HepG2 (cell line): ENCODE measurements around the gene EHD1. TPM values are rescaled to one million over a fixed set of nuclear protein-coding genes. Genes with fewer than 3 reads are reported as not detected.
A peak's percentile ranks its signal among the peaks of the same experiment; 100 is the strongest.

ENCODE experiments used
- ATAD3A ChIP-seq: sonication (generic); formaldehyde crosslinking; IDR thresholded peaks from 2 replicates; pipeline ENCODE4 v1.4.0; 2020; ENCODE audit warnings: missing genetic modification reagents
- CENPX ChIP-seq: sonication (generic); formaldehyde crosslinking; IDR thresholded peaks from 2 replicates; pipeline ENCODE4 v1.9.0; 2021; ENCODE audit warnings: mild to moderate bottlenecking, missing genetic modification reagents, moderate library complexity
- GATAD1 ChIP-seq: IDR thresholded peaks from 2 replicates; pipeline ENCODE4 v1.6.1; 2016; ENCODE audit warnings: missing genetic modification reagents, missing compliant biosample characterization
- GPN1 ChIP-seq: sonication (generic); formaldehyde crosslinking; IDR thresholded peaks from 2 replicates; pipeline ENCODE4 v1.5.1; 2020; ENCODE audit warnings: missing genetic modification reagents, borderline replicate concordance
- KDM2A ChIP-seq: sonication (generic); formaldehyde crosslinking; IDR thresholded peaks from 2 replicates; pipeline ENCODE4 v1.4.0; 2020; ENCODE audit warnings: low read depth, missing genetic modification reagents, borderline replicate concordance
- KLF11 ChIP-seq: IDR thresholded peaks from 2 replicates; pipeline ENCODE4 v1.6.1; 2016; ENCODE audit warnings: missing compliant biosample characterization
- NFATC3 ChIP-seq: sonication (generic); formaldehyde crosslinking; IDR thresholded peaks from 2 replicates; pipeline ENCODE4 v1.5.1; 2020; ENCODE audit warnings: mild to moderate bottlenecking, missing genetic modification reagents
- PATZ1 ChIP-seq: sonication (generic); formaldehyde crosslinking; IDR thresholded peaks from 2 replicates; pipeline ENCODE4 v1.4.0; 2020; ENCODE audit warnings: missing genetic modification reagents
- SNAPC4 ChIP-seq: sonication (generic); formaldehyde crosslinking; IDR thresholded peaks from 2 replicates; pipeline ENCODE4 v1.4.0; 2020; ENCODE audit warnings: mild to moderate bottlenecking, missing genetic modification reagents
- ZBTB33 ChIP-seq: sonication (generic); formaldehyde crosslinking; IDR thresholded peaks from 2 replicates; pipeline ENCODE4 v1.4.0; 2020; ENCODE audit warnings: missing genetic modification reagents
- ZNF33A ChIP-seq: sonication (generic); formaldehyde crosslinking; IDR thresholded peaks from 2 replicates; pipeline ENCODE4 v1.5.1; 2020; ENCODE audit warnings: missing genetic modification reagents, mild to moderate bottlenecking, moderate library complexity, borderline replicate concordance
- ZNF646 ChIP-seq: sonication (generic); formaldehyde crosslinking; IDR thresholded peaks from 2 replicates; pipeline ENCODE4 v1.9.0; 2021; ENCODE audit warnings: mild to moderate bottlenecking, missing genetic modification reagents
- polyA plus RNA-seq, 8 experiments: library from polyadenylated mRNA; depleted of rRNA in 3 of 8; stranded (reverse) in 7 of 8; unstranded in 1 of 8; fragments of >200 nt; fragmentation: Illumina TruSeq in 4 of 8; extraction: Trizol in 4 of 8; gene quantifications; 2 replicates each; pipeline versions ENCODE4 v1.2.1 to v1.2.3, GENCODE V29; 2011 to 2016; ENCODE audit warnings: low read depth in 4 of 8, missing spikeins in 1 of 8, mixed read lengths in 1 of 8; ENCODE audit not compliant: insufficient read depth in 1 of 8
- total RNA-seq, 5 experiments: library from RNA; depleted of rRNA; stranded (reverse); fragments of >200 nt; fragmentation: Illumina TruSeq; extraction: Trizol; gene quantifications; 2 replicates each; pipeline ENCODE4 v1.2.3, GENCODE V29; 2016; ENCODE audit warnings: low read depth in 1 of 5

The EHD1 gene
- total and polyA plus RNA-seq, 2 of the 13 experiments (the other 11 are each of a cell fraction or from before 2014, with no cell fraction given), result 23.6 to 26.6 TPM

GRCh38 chr11:64885367-64886286 lies 7.2 kb upstream of the EHD1 start (continued):
- TF ChIP-seq ZNF646 (CRISPR knock-in tag) (no peak), NFATC3 (CRISPR knock-in tag) (no peak), PATZ1 (CRISPR knock-in tag) (peak; percentile 52), ATAD3A (CRISPR knock-in tag) (no peak), ZNF33A (no peak), KDM2A (CRISPR knock-in tag) (peak; percentile 58; the same call in 1 of the 2 replicates), SNAPC4 (CRISPR knock-in tag) (no peak), GPN1 (CRISPR knock-in tag) (no peak), CENPX (CRISPR knock-in tag) (no peak), ZBTB33 (CRISPR knock-in tag) (no peak), KLF11 (CRISPR knock-in tag) (no peak), GATAD1 (no peak)
